NK-92 treated with Interleukin-12 subunit alpha and Interleukin-12 subunit beta, amount 100 ng/mL, for 24 hours (cell line): ENCODE measurements around the gene PICK1.

Source experiments
- DNase-seq: peaks from one replicate; lab custom pipeline; 2025; lab: John Stamatoyannopoulos, UW

PICK1 gene

DNA sequence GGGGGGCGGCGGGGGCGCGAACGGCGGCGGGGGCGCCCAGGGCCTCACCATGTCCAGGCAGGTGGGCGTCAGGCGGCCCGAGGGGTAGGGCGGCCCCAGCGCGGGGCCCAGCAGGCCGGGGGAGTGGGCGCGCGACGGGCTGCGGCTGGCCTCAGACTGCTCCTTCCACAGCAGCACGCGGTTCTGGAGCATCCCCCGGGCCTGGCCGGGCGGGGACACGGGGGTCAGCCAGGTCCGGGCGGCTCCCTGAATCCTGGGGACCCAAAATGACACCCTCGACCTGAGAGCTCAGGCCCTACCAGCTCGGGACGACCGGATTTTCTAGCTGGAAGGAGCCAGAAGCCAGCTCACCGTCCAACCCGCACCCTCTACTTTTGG lies 32.3 kb downstream of the PICK1 start:
- DNase-seq, result no peak

- DNase-seq, result no peak
These were observed 39.9 kb downstream of the PICK1 start for GRCh38 chr22:38097058-38097457.

GRCh38 chr22:38097557-38098409 lies 40.6 kb downstream of the PICK1 start:
- DNase-seq, result no peak

- no peak for DNase-seq
These were observed 41.4 kb downstream of the PICK1 start for GRCh38 chr22:38098410-38099249.

DNA sequence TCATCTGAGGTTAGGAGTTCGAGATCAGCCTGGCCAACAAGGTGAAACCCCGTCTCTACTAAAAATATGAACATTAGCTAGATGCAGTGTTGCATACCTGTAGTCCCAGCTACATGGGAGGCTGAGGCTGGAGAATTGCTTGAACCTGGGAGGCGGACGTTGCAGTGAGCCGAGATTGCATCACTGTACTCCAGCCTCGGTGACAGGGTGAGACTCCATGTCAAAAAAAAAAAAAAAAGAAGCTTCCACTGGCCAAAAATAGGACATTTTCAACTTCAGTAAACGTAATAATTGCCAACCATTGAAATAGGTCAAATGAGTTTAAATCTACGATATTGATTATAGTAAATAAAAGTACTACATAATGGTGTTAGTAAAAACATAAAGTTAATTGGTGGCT lies 46.4 kb downstream of the PICK1 start:
- DNase-seq, result no peak

- DNase-seq, result no peak
These were observed 46.9 kb downstream of the PICK1 start for GRCh38 chr22:38104084-38104483.

- no peak for DNase-seq
These were observed 49.8 kb downstream of the PICK1 start for GRCh38 chr22:38106814-38107578.

DNA sequence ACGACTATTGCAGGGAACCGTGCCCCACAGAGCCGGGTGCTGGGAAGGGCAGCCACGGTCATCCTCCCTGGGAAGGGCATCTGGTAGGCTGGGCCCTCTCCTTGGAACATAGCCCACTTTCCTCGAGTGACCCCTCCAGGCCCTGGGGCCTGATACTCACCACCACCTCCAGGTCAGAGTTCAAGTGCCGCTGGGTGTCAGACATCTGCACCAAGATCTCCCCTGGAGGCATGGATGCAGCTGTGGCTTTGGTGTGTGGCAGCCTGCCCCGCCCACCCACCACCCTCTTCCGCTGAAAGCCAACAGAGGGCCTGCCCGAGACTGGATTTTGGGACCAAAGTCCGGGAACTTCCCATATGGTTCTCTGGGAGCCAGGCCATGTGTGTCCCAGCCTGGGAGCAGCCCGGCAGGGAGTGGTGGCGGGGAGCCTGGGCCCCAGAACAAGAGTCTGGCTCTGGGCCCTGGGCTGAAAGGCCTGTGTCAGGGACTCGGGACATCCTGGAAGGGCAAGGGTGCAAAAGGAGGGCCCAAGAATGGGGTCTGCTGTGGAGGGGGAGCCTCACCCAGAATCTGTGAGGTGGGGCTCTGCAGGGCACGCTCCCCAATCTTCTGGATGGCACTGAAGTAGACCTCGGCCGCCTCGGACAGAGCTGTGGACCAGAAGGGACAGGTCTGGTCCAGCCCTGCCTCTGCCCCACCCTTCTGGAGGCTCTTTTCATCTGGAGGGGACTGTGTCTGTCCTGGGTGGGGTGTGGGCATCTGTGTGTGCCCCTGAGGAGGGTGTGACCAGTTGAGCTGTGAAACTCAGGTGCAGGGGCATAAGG lies 50.7 kb downstream of the PICK1 start:
- no peak for DNase-seq

- DNase-seq, result no peak
These were observed 51.5 kb downstream of the PICK1 start for GRCh38 chr22:38108561-38109319.

- no peak for DNase-seq
These were observed 52.3 kb downstream of the PICK1 start for GRCh38 chr22:38109371-38110001.

- DNase-seq, result no peak
These were observed 53.0 kb downstream of the PICK1 start, which contains the start of gene BAIAP2L2 for GRCh38 chr22:38110008-38110862. Gene BAIAP2L2 (minus strand): TSS chr22:38110684. CDS start chr22:38110525, 159 bp downstream.

DNA sequence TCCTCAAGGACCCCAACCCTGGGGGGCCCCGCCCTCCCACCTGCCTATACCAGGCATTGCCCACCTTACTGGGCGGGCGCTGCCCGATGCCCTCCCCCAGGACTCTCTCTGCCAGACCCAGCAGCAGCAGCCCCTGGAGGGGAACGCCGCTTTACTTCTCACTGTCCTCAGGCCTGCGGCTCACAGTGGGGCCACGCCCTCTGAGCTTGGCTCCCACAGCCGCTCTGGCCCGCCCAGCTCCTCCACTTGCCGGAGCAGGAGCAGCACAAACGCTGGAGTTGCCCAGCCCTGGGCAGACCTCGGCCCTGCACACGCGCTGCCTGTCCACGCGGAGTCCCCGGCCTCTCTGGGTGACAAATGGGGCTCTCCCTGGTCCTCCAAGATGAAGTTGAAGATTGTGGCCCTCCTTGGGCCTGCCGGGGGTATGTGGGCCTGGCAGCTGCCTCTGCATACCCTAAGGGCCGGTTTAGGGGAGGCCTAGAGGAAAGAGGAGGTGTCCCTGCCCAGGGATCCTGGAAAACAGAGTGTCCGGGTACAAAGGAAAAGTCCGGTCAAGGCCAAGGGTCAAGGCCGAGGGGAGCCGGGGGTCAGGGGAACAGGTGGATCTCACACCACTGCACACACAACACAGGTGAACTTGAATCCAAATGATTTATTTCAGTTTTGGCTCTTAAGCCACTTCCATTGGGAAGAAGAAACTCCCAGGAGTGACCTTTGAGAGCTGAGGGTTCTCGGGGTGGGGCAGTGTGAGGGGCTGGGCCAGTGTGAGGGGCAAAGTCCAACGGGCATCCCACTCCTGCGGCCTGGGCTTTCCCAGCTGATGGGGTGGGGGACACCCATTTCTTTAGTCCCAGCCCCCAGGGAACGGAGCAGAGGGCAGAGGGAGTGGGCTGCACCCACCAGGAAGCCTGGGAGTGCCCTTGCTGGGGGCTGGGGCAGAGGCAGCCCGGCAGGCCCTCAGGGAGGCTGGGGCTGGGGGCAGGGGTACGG lies 54.0 kb downstream of the PICK1 start:
- no peak for DNase-seq

DNA sequence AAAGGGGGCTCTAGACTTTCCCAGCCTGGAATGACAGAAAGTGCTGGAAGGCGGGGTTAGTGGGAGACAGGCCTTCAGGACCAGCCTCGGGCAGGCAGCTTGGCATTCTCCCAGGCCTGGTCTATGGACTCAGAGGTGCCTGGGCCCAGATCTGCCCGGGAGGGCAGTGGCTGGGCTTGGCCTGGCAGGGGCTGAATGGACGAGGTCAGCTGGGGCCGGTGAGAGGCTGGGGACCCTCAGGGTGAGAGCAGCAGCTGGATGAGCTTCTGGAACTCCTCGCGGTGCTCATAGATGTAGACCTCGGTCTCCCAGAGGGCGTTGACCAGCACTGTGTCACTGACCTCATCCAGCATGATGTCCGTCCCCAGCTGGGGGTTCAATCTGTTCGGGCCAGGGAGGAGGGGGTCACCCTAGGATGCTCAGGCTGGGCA lies 54.7 kb downstream of the PICK1 start:
- DNase-seq, result no peak

- no peak for DNase-seq
These were observed 55.2 kb downstream of the PICK1 start for GRCh38 chr22:38112381-38112780.

GRCh38 chr22:38114484-38115398 lies 57.5 kb downstream of the PICK1 start:
- no peak for DNase-seq

GRCh38 chr22:38115423-38116205 lies 58.4 kb downstream of the PICK1 start:
- no peak for DNase-seq
